HCT116 (cell line): ENCODE results near the gene PROK2. TPM values are rescaled to one million over a fixed set of nuclear protein-coding genes. Genes with fewer than 3 reads are reported as not detected.

Experiments used
- ATAC-seq: fragments of 200-7000 bp; cut with Tn5 transposase; 2 replicates; pipeline ENCODE4 v1.9.1; 2020; ENCODE audit warnings: mild to moderate bottlenecking, moderate library complexity
- BruUV-seq: library from RNA; stranded (reverse); fragments of 400-500 nt; replicated peaks from 2 replicates; lab custom pipeline; 2021; lab: Mats Ljungman, UMichigan
- CTCF ChIA-PET: fragments of 300-600 bp; sonication (Branson Sonifier 250); formaldehyde crosslinking; loops from one replicate; lab custom pipeline; 2021; ENCODE audit warnings: antibody characterized with exemption; lab: Charles Lee
- POLR2A ChIA-PET: fragments of 300-600, 350-600 bp; sonication (Branson Sonifier 250); formaldehyde crosslinking; loops from one replicate; lab custom pipeline; 2021; ENCODE audit warnings: antibody characterized with exemption; lab: Charles Lee
- RAD21 ChIA-PET, 2 experiments: fragments of 300-600 bp; sonication (Branson Sonifier 250); formaldehyde crosslinking; loops; one replicate each; lab custom pipeline; 2023; ENCODE audit warnings: low total read pairs in 2 of 2; ENCODE audit not compliant: uncharacterized antibody in 2 of 2, unreplicated experiment in 2 of 2, low non-redundant PET in 1 of 2; lab: Charles Lee
- DNase-seq: peaks from one replicate; pipeline ENCODE4 v3.0.0-alpha.2; 2010; ENCODE audit warnings: low read depth, low spot score
- H2AFZ ChIP-seq: fragments of 200-600 bp; shearing (Covaris generic), sonication (generic); 2 replicates; pipeline ENCODE4 v1.6.1; 2017; ENCODE audit warnings: low read depth, mixed run types, mixed read lengths, antibody characterized with exemption, low read length; ENCODE audit not compliant: poor library complexity, severe bottlenecking
- H3K27ac ChIP-seq: 2 replicates; pipeline ENCODE4 v1.5.1; 2012; ENCODE audit warnings: low read depth, low read length
- H3K27me3 ChIP-seq: fragments of 200-600 bp; sonication (generic); 2 replicates; pipeline ENCODE4 v1.6.1; 2016; ENCODE audit warnings: mixed run types, low read length, mixed read lengths; ENCODE audit not compliant: insufficient read depth
- H3K36me3 ChIP-seq, 2 experiments: fragments of 200-500 bp in 1 of 2; fragments of 200-600 bp in 1 of 2; sonication (Bioruptor generic) in 1 of 2; sonication (generic) in 1 of 2; 2 replicates each; pipeline versions ENCODE4 v1.5.1 to v1.6.1; 2014 to 2016; ENCODE audit warnings: low read length in 2 of 2, inconsistent platforms in 1 of 2, mixed read lengths in 1 of 2, mixed run types in 1 of 2; ENCODE audit not compliant: insufficient read depth in 2 of 2, control insufficient read depth in 1 of 2
- H3K4me1 ChIP-seq, 2 experiments: fragments of 200-600 bp in 1 of 2; sonication (generic) in 1 of 2; 2 replicates each; pipeline versions ENCODE4 v1.5.1 to v1.6.1; 2012 to 2017; ENCODE audit warnings: low read length in 2 of 2, inconsistent platforms in 1 of 2, mild to moderate bottlenecking in 1 of 2, mixed read lengths in 1 of 2, mixed run types in 1 of 2, moderate library complexity in 1 of 2; ENCODE audit not compliant: insufficient read depth in 2 of 2, control insufficient read depth in 1 of 2
- H3K4me2 ChIP-seq: fragments of 200-600 bp; sonication (generic); 2 replicates; pipeline ENCODE4 v1.6.1; 2017; ENCODE audit warnings: mixed run types, low read length, mixed read lengths
- H3K4me3 ChIP-seq, 2 experiments: fragments of 200-600 bp in 1 of 2; sonication (generic) in 1 of 2; replicated peaks in 1 of 2; 2 replicates each; pipeline ENCODE4 v1.5.1; 2011 to 2016; ENCODE audit warnings: low read length in 2 of 2, control low read depth in 1 of 2, low read depth in 1 of 2, mild to moderate bottlenecking in 1 of 2, mixed read lengths in 1 of 2, mixed run types in 1 of 2
- H3K79me2 ChIP-seq: fragments of 200-600 bp; sonication (generic); 2 replicates; pipeline ENCODE4 v1.6.1; 2017; ENCODE audit warnings: mild to moderate bottlenecking, mixed run types, low read length, moderate library complexity, mixed read lengths; ENCODE audit not compliant: insufficient read depth
- H3K9ac ChIP-seq: fragments of 200-600 bp; sonication (generic); 2 replicates; pipeline ENCODE4 v1.6.1; 2016; ENCODE audit warnings: low read length, mixed read lengths
- H3K9me2 ChIP-seq: fragments of 200-600 bp; sonication (generic), shearing (Covaris generic); 2 replicates; pipeline ENCODE4 v1.6.1; 2017; ENCODE audit warnings: mixed run types, mild to moderate bottlenecking, moderate library complexity; ENCODE audit not compliant: insufficient read depth
- H3K9me3 ChIP-seq, 2 experiments: fragments of 200-500 bp in 1 of 2; fragments of 200-600 bp in 1 of 2; sonication (Bioruptor generic) in 1 of 2; sonication (generic) in 1 of 2; 2 replicates each; pipeline ENCODE4 v1.6.1; 2014 to 2017; ENCODE audit warnings: low read length in 2 of 2, mixed read lengths in 2 of 2, inconsistent platforms in 1 of 2, low read depth in 1 of 2, mild to moderate bottlenecking in 1 of 2, mixed run types in 1 of 2, moderate library complexity in 1 of 2; ENCODE audit not compliant: control insufficient read depth in 1 of 2, insufficient read depth in 1 of 2
- H4K20me1 ChIP-seq: fragments of 200-600 bp; sonication (generic), shearing (Covaris generic); 2 replicates; pipeline ENCODE4 v1.6.1; 2017; ENCODE audit warnings: mixed run types, mild to moderate bottlenecking, moderate library complexity; ENCODE audit not compliant: insufficient read depth
- CTCF ChIP-seq, 3 experiments: fragments of 200-600 bp in 1 of 3; sonication (generic) in 1 of 3; IDR thresholded peaks in 2 of 3; conservative IDR thresholded peaks in 1 of 3; 2 replicates each; pipeline ENCODE4 v1.5.1; 2012 to 2017; ENCODE audit warnings: low read depth in 2 of 3, low read length in 2 of 3, antibody characterized with exemption in 1 of 3, borderline replicate concordance in 1 of 3, control low read depth in 1 of 3, mild to moderate bottlenecking in 1 of 3, mixed read lengths in 1 of 3, mixed run types in 1 of 3, moderate library complexity in 1 of 3; ENCODE audit not compliant: insufficient read depth in 1 of 3
- EGR1 ChIP-seq: IDR thresholded peaks from 2 replicates; pipeline ENCODE4 v1.6.1; 2012; ENCODE audit warnings: low read depth
- ELF1 ChIP-seq: IDR thresholded peaks from 2 replicates; pipeline ENCODE4 v1.6.1; 2012; ENCODE audit warnings: low read depth, borderline replicate concordance
- EZH2 ChIP-seq: fragments of 200-600 bp; sonication (generic); IDR thresholded peaks from 2 replicates; pipeline ENCODE4 v1.6.1; 2017; ENCODE audit warnings: antibody characterized with exemption, mixed run types
- FOSL1 ChIP-seq: IDR thresholded peaks from 2 replicates; pipeline ENCODE4 v1.6.1; 2012; ENCODE audit warnings: low read depth
- JUND ChIP-seq: IDR thresholded peaks from 2 replicates; pipeline ENCODE4 v1.6.1; 2012
- MAX ChIP-seq: IDR thresholded peaks from 2 replicates; pipeline ENCODE4 v1.6.1; 2012
- POLR2A ChIP-seq: IDR thresholded peaks from 2 replicates; pipeline ENCODE4 v1.7.0; 2011; ENCODE audit warnings: borderline replicate concordance; ENCODE audit not compliant: insufficient read depth, insufficient read length; ENCODE audit errors: extremely low read depth
- POLR2AphosphoS5 ChIP-seq: IDR thresholded peaks from 2 replicates; pipeline ENCODE4 v1.6.1; 2011; ENCODE audit warnings: mild to moderate bottlenecking, low read depth, low read length, moderate library complexity
- RAD21 ChIP-seq: IDR thresholded peaks from 2 replicates; pipeline ENCODE4 v1.6.1; 2012; ENCODE audit warnings: low read depth, mild to moderate bottlenecking
- REST ChIP-seq: IDR thresholded peaks from 2 replicates; pipeline ENCODE4 v1.6.1; 2012; ENCODE audit warnings: low read depth
- SIN3A ChIP-seq: IDR thresholded peaks from 2 replicates; pipeline ENCODE4 v1.6.1; 2012; ENCODE audit warnings: low read depth
- SP1 ChIP-seq: IDR thresholded peaks from 2 replicates; pipeline ENCODE4 v1.6.1; 2012; ENCODE audit warnings: low read depth
- SRF ChIP-seq: IDR thresholded peaks from 2 replicates; pipeline ENCODE4 v1.6.1; 2012; ENCODE audit warnings: low read depth
- ZFX ChIP-seq: fragments of 450-650 bp; IDR thresholded peaks from 2 replicates; pipeline ENCODE4 v1.6.1; 2017
- ZNF274 ChIP-seq: fragments of 200-500 bp; sonication (Bioruptor generic); IDR thresholded peaks from 2 replicates; pipeline ENCODE4 v1.6.1; 2014; ENCODE audit warnings: mild to moderate bottlenecking, low read depth, low read length, inconsistent platforms
- intact Hi-C: fragments of 100-400 bp; cut with micrococcal nuclease; formaldehyde crosslinking; loops from 2 replicates; pipeline ENCODE4 v1.10.0; 2022
- total RNA-seq: library from RNA; stranded (reverse); gene quantifications from one replicate; pipeline ENCODE4 v1.2.1, GENCODE V29; 2021; ENCODE audit not compliant: unreplicated experiment
- TF ChIP-seq, protein P1 (sequence below): IDR thresholded peaks from 2 replicates; pipeline ENCODE4 v1.6.1; 2011; ENCODE audit warnings: mild to moderate bottlenecking, low read length, moderate library complexity; ENCODE audit not compliant: insufficient replicate concordance; ENCODE audit errors: extremely low read depth

The PROK2 gene
- total RNA-seq, 1 experiment from 2014 or later = not detected

DNA sequence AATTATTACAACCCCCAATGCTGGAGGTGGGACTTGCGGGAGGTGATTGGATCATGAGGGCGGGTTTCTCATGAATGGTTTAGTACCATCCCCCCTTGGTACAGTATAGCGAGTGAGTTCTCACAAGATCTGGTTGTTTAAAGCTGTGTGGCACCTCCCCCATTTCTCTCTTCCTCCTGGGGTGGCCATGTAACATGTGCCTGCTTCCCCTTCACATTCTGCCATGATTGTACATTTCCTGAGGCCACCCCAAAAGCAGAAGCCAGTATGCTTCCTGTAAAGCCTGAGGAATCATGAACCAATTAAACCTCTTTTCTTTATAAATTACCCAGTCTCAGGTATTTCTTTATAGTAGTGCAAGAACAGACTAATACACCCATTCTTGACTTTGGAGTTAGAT lies 20.3 kb upstream of the PROK2 start:
- no peak overlapping the region for H3K9ac ChIP-seq
- no peaks in the 10 kb centered on the region for H3K9me3 ChIP-seq
- no TSS peak for BruUV-seq
- H4K20me1 ChIP-seq = no peaks in the 10 kb centered on the region
- DNase-seq (no peak), ATAC-seq (no peak)
- no peak overlapping the region for H3K27ac ChIP-seq
- H3K4me3 ChIP-seq = no peak overlapping the region
- H3K36me3 ChIP-seq = no peaks in the 10 kb centered on the region
- TF ChIP-seq POLR2AphosphoS5 (no peak), SIN3A (no peak), EGR1 (no peak), RAD21 (no peak), SP1 (no peak), SRF (no peak), CTCF (IDR thresholded peaks at IDR 0.05 in 2 of 3, conservative IDR thresholded peaks at IDR 0.05 in 1 of 3; ENCODE audit: borderline replicate concordance in 1 of 3, insufficient read depth in 1 of 3, low read depth in 2 of 3, low read length in 2 of 3) (no peak), POLR2A (no peak), ZNF274 (no peak), JUND (no peak), REST (no peak), EZH2 (no peak), FOSL1 (no peak), MAX (no peak), ELF1 (no peak), ZFX (no peak)
- TF ChIP-seq, protein P1, sequence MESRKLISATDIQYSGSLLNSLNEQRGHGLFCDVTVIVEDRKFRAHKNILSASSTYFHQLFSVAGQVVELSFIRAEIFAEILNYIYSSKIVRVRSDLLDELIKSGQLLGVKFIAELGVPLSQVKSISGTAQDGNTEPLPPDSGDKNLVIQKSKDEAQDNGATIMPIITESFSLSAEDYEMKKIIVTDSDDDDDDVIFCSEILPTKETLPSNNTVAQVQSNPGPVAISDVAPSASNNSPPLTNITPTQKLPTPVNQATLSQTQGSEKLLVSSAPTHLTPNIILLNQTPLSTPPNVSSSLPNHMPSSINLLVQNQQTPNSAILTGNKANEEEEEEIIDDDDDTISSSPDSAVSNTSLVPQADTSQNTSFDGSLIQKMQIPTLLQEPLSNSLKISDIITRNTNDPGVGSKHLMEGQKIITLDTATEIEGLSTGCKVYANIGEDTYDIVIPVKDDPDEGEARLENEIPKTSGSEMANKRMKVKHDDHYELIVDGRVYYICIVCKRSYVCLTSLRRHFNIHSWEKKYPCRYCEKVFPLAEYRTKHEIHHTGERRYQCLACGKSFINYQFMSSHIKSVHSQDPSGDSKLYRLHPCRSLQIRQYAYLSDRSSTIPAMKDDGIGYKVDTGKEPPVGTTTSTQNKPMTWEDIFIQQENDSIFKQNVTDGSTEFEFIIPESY = no peak
- RAD21 ChIA-PET = no interaction called here
- H2AFZ ChIP-seq = no peak overlapping the region
- H3K27me3 ChIP-seq = peaks cover 12% of the 10 kb centered on the region
- no peak overlapping the region for H3K4me2 ChIP-seq
- no peaks in the 10 kb centered on the region for H3K79me2 ChIP-seq
- no peaks in the 10 kb centered on the region for H3K4me1 ChIP-seq
- CTCF ChIA-PET = no interaction called here
- intact Hi-C loops = no loop called here
- H3K9me2 ChIP-seq = no peaks in the 10 kb centered on the region
- POLR2A ChIA-PET = no interaction called here
